Type B pancreatic cell (in vitro differentiated cells): ENCODE measurements around the gene SPTSSB. TPM values are rescaled to one million over a fixed set of nuclear protein-coding genes. Genes with fewer than 3 reads are reported as not detected.

Experiments used
- DNase-seq: peaks from one replicate; pipeline ENCODE4 v3.0.0; 2021; ENCODE audit warnings: mixed read lengths; ENCODE audit not compliant: unreplicated experiment; ENCODE audit errors: extremely low spot score
- H3K27ac Mint-ChIP-seq: 2 replicates; pipeline ENCODE4 v1.8.0; 2021; ENCODE audit warnings: mild to moderate bottlenecking, mixed read lengths
- H3K27me3 Mint-ChIP-seq: 2 replicates; pipeline ENCODE4 v1.8.0; 2021; ENCODE audit warnings: mixed read lengths
- H3K36me3 Mint-ChIP-seq: 2 replicates; pipeline ENCODE4 v1.8.0; 2021; ENCODE audit warnings: mixed read lengths
- H3K4me1 Mint-ChIP-seq: one replicate; pipeline ENCODE4 v1.8.0; 2021; ENCODE audit warnings: mixed read lengths; ENCODE audit not compliant: unreplicated experiment
- H3K4me3 Mint-ChIP-seq: 2 replicates; pipeline ENCODE4 v1.8.0; 2021; ENCODE audit warnings: mild to moderate bottlenecking, mixed read lengths
- H3K9me3 Mint-ChIP-seq: 2 replicates; pipeline ENCODE4 v1.8.0; 2021; ENCODE audit warnings: mixed read lengths
- total RNA-seq: library from RNA; stranded (reverse); gene quantifications from 2 replicates; pipeline ENCODE4 v1.2.1, GENCODE V29; 2021; ENCODE audit warnings: low replicate concordance
- TF ChIP-seq, protein P1 (sequence below): fragments of 200-600 bp; sonication (generic); conservative IDR thresholded peaks from 2 replicates; pipeline ENCODE4 v1.5.0; 2021; ENCODE audit warnings: antibody characterized with exemption, mild to moderate bottlenecking

SPTSSB gene
- total RNA-seq, 1 donor from 2014 or later, result 28.8 TPM

DNA sequence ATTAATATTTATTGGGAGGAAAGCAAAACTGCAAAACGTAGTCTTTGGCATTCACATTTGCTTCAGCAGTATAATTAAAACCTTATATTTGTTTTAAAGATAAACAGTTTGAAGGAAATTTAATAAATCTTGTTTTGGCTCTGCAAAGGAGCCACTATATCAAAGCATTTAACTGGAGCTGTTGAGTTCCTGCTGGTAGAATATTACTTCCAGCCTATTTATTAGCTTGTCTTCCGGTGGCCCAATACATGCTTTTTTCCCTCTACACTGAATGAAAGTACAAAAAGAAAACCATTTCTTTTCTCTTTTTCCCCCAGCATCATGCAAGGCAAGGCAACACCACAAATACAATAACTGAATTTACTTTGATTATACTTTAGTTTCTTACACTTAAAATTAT is 26.3 kb downstream of the SPTSSB start:
- no peak overlapping the region for H3K27ac Mint-ChIP-seq
- H3K4me1 Mint-ChIP-seq, result peaks cover 14% of the 10 kb centered on the region
- DNase-seq, result no peak
- no peak overlapping the region for H3K4me3 Mint-ChIP-seq
- TF ChIP-seq, protein P1, sequence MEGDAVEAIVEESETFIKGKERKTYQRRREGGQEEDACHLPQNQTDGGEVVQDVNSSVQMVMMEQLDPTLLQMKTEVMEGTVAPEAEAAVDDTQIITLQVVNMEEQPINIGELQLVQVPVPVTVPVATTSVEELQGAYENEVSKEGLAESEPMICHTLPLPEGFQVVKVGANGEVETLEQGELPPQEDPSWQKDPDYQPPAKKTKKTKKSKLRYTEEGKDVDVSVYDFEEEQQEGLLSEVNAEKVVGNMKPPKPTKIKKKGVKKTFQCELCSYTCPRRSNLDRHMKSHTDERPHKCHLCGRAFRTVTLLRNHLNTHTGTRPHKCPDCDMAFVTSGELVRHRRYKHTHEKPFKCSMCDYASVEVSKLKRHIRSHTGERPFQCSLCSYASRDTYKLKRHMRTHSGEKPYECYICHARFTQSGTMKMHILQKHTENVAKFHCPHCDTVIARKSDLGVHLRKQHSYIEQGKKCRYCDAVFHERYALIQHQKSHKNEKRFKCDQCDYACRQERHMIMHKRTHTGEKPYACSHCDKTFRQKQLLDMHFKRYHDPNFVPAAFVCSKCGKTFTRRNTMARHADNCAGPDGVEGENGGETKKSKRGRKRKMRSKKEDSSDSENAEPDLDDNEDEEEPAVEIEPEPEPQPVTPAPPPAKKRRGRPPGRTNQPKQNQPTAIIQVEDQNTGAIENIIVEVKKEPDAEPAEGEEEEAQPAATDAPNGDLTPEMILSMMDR, result no peak
- H3K27me3 Mint-ChIP-seq, result no peaks in the 10 kb centered on the region
- H3K36me3 Mint-ChIP-seq, result peaks cover 3% of the 10 kb centered on the region
- no peaks in the 10 kb centered on the region for H3K9me3 Mint-ChIP-seq

DNA sequence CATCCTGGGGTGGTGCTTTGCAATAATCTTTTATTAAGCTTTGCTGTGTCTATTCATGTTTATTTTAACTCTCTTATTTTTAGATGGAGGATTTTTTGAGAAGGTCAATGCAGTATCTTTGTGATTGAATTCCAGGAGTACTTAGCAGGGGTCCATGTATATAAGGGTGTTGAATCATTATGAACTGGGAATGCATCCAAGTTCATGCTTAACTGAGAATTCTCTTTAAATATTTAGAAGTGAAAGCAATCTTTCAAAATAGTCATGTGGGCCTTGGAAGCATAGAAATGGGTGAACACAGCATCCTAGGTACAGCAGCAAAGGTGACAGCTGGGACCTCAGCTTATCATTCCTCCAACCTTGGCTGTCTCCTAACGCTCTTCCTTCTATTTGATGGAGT is 27.3 kb downstream of the SPTSSB start:
- no peak for DNase-seq
- Mint-ChIP-seq H3K27ac (no peak overlapping the region), H3K36me3 (peaks cover 3% of the 10 kb centered on the region), H3K9me3 (no peaks in the 10 kb centered on the region), H3K4me1 (peaks cover 12% of the 10 kb centered on the region), H3K27me3 (no peaks in the 10 kb centered on the region), H3K4me3 (no peak overlapping the region)
- TF ChIP-seq, protein P1, result no peak

DNA sequence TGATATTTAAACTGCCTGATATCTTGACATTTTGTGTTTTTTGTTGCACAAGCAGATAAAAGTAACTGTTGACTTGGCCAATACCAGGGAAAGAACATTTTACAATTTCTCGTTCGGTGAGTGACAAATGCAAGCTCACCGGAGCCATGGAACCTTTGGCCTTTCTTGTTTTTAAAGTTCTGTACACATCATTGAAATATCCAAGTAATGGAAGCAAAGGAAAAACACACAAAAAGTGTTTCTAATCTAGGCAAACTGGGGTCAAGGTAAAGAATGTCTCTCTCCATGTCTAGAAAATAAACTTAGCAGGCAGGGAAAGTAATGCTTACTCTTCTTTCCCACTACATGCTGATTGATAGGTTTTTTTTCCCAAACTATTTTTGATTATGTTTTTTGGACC is 27.8 kb downstream of the SPTSSB start:
- peaks cover 7% of the 10 kb centered on the region for H3K4me1 Mint-ChIP-seq
- no peaks in the 10 kb centered on the region for H3K9me3 Mint-ChIP-seq
- TF ChIP-seq, protein P1, result no peak
- peaks cover 3% of the 10 kb centered on the region for H3K36me3 Mint-ChIP-seq
- H3K4me3 Mint-ChIP-seq, result no peak overlapping the region
- H3K27me3 Mint-ChIP-seq, result no peaks in the 10 kb centered on the region
- DNase-seq, result no peak
- H3K27ac Mint-ChIP-seq, result no peak overlapping the region

DNA sequence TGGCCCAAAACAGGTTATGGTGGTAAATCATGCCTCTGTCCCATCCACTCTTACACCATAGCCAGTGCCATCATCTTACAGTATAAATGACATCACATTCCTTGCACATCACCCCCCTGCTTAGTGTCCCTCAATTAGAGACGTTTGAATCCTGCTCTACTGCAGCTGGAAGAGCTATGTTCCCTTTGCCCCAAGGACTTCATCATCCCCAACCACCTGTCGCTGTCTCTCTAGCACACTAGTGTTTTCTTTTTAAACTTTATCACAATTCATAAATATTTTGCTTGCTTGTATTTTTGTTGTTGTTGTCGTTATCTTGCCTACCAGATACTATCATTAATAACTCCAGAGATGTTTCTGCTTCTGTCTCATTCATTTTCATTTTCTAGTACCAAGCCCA is 28.7 kb downstream of the SPTSSB start:
- Mint-ChIP-seq H3K9me3 (no peaks in the 10 kb centered on the region), H3K36me3 (peaks cover 3% of the 10 kb centered on the region), H3K4me3 (no peak overlapping the region), H3K27me3 (no peaks in the 10 kb centered on the region), H3K27ac (no peak overlapping the region), H3K4me1 (peaks cover 7% of the 10 kb centered on the region)
- DNase-seq, result no peak
- TF ChIP-seq, protein P1, result no peak

DNA sequence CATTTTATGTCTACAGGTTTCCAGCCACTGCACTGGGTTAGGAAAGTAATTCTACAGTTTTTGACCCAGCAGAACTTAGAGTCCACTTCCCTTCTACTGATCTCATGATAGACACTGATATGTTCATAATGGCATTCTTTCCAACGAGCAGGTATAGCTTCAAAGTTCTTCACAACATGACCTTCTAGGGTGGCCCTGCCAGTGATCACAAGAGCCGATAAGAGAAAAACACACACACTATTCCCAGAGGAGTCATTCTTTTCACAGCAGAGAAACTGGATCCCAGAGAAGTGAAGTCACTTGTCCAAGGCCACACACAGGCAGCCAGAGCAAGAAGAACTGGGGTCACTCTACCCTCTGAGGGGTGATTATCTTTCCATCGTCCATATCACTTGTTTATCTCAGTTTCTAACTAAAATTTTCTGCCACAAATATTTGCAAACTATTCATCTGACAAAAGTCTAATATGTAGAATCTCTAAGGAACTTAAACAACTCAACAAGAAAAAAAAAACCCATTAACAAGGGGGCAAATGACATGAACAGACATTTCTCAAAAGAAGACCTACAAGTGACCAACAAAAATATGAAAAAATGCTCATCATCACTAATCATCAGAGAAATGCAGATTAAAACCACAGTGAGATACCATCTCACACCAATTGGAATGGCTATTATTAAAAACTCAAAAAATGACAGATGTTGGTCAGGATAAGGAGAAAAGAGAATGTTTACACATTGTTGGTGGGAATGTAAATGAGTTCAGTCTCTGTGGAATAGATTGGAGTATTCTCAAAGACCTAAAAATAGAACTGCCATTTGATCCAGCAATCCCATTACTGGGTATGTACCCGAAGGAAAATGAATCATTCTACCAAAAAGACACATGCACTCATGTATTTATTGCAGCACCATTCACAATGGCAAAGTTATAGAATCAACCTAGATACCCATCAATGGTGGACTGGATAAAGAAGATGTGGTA is 31.5 kb downstream of the SPTSSB start:
- Mint-ChIP-seq H3K27me3 (no peaks in the 10 kb centered on the region), H3K36me3 (no peaks in the 10 kb centered on the region), H3K9me3 (no peaks in the 10 kb centered on the region), H3K27ac (no peak overlapping the region), H3K4me1 (peaks cover 7% of the 10 kb centered on the region), H3K4me3 (no peak overlapping the region)
- TF ChIP-seq, protein P1, result no peak
- DNase-seq, result no peak
